Epithelial cell of proximal tubule (primary cell): ENCODE measurements around the gene SH3RF3. TPM values are rescaled to one million over a fixed set of nuclear protein-coding genes. Genes with fewer than 3 reads are reported as not detected.

ENCODE experiments used
- DNase-seq: peaks from one replicate; pipeline ENCODE4 v3.0.0-alpha.2; 2011; ENCODE audit warnings: low read depth
- H3K4me3 ChIP-seq: 2 replicates; pipeline ENCODE4 v1.5.1; 2011; ENCODE audit warnings: low read depth, mild to moderate bottlenecking, low read length
- CTCF ChIP-seq: conservative IDR thresholded peaks from 2 replicates; pipeline ENCODE4 v1.5.1; 2012; ENCODE audit warnings: low read depth, mild to moderate bottlenecking, low read length
- total RNA-seq: library from RNA; depleted of rRNA; stranded (reverse); fragments of >200 nt; gene quantifications from 2 replicates; pipeline ENCODE4 v1.2.3, GENCODE V29; 2015

The SH3RF3 gene
- total RNA-seq, 1 donor from 2014 or later = 1.7 TPM

- no peak for TF ChIP-seq CTCF
- DNase-seq = no peak
- no peak overlapping the region for H3K4me3 ChIP-seq
Measured at GRCh38 chr2:109287838-109288237, 158.8 kb downstream of the SH3RF3 start.

- DNase-seq = no peak
- no peak for TF ChIP-seq CTCF
Measured at GRCh38 chr2:109288544-109289368, 159.8 kb downstream of the SH3RF3 start.

GRCh38 chr2:109289504-109290222 lies 160.7 kb downstream of the SH3RF3 start:
- no peak overlapping the region for H3K4me3 ChIP-seq
- no peak for TF ChIP-seq CTCF
- no peak for DNase-seq

More at GRCh38 chr2:109288544-109289368, 159.8 kb downstream of the SH3RF3 start:
- H3K4me3 ChIP-seq = no peak overlapping the region

GRCh38 chr2:109290887-109291643 lies 162.1 kb downstream of the SH3RF3 start:
- no peak for TF ChIP-seq CTCF
- H3K4me3 ChIP-seq = no peak overlapping the region
- no peak for DNase-seq

- no peak for TF ChIP-seq CTCF
- no peak overlapping the region for H3K4me3 ChIP-seq
- no peak for DNase-seq
Measured at GRCh38 chr2:109292386-109292785, 163.4 kb downstream of the SH3RF3 start.

GRCh38 chr2:109293663-109294062 lies 164.7 kb downstream of the SH3RF3 start:
- H3K4me3 ChIP-seq = no peak overlapping the region
- no peak for DNase-seq
- TF ChIP-seq CTCF = no peak
